Nephron (organoid): ENCODE results near the gene ZG16B.

Experiments
- H3K27ac Mint-ChIP-seq, 3 experiments: 2 replicates each; pipeline ENCODE4 v1.8.0; 2020; ENCODE audit warnings: mixed read lengths in 3 of 3, mild to moderate bottlenecking in 2 of 3, moderate library complexity in 1 of 3
- H3K27me3 Mint-ChIP-seq: 2 replicates; pipeline ENCODE4 v1.8.0; 2021; ENCODE audit warnings: low read depth, mild to moderate bottlenecking, moderate library complexity, mixed read lengths
- H3K36me3 Mint-ChIP-seq: 2 replicates; pipeline ENCODE4 v1.8.0; 2020; ENCODE audit warnings: low read depth, mixed read lengths
- H3K4me1 Mint-ChIP-seq: 2 replicates; pipeline ENCODE4 v1.8.0; 2020; ENCODE audit warnings: mixed read lengths
- H3K4me3 Mint-ChIP-seq, 3 experiments: 2 replicates each; pipeline ENCODE4 v1.8.0; 2020; ENCODE audit warnings: mild to moderate bottlenecking in 3 of 3, mixed read lengths in 3 of 3, moderate library complexity in 2 of 3
- H3K9me3 Mint-ChIP-seq: 2 replicates; pipeline ENCODE4 v1.8.0; 2020; ENCODE audit warnings: mixed read lengths
- CTCF ChIP-seq, 3 experiments: fragments of 200-600 bp; sonication (generic); IDR thresholded peaks; one replicate each; pipeline ENCODE4 v1.5.0; 2021; ENCODE audit warnings: antibody characterized with exemption in 3 of 3; ENCODE audit not compliant: unreplicated experiment in 3 of 3

Gene ZG16B

GRCh38 chr16:2809149-2809760 lies 20.8 kb upstream of the ZG16B start:
- H3K4me3 Mint-ChIP-seq = no peak overlapping the region
- H3K4me1 Mint-ChIP-seq = no peaks in the 10 kb centered on the region
- no peak for TF ChIP-seq CTCF (IDR thresholded peaks at IDR 0.05; ENCODE audit: unreplicated experiment in 3 of 3)
- peaks cover 31% of the 10 kb centered on the region for H3K9me3 Mint-ChIP-seq
- H3K27ac Mint-ChIP-seq = no peak overlapping the region
- peaks cover 3% of the 10 kb centered on the region for H3K36me3 Mint-ChIP-seq
- H3K27me3 Mint-ChIP-seq = peaks cover 40% of the 10 kb centered on the region

- no peak for TF ChIP-seq CTCF (IDR thresholded peaks at IDR 0.05; ENCODE audit: unreplicated experiment in 3 of 3)
- Mint-ChIP-seq H3K27ac (no peak overlapping the region), H3K36me3 (no peaks in the 10 kb centered on the region), H3K4me1 (no peaks in the 10 kb centered on the region), H3K4me3 (no peak overlapping the region), H3K27me3 (peaks cover 40% of the 10 kb centered on the region), H3K9me3 (peaks cover 22% of the 10 kb centered on the region)
Observed at GRCh38 chr16:2810651-2811050, 19.5 kb upstream of the ZG16B start.

- Mint-ChIP-seq H3K27ac (no peak overlapping the region), H3K4me1 (no peaks in the 10 kb centered on the region), H3K36me3 (no peaks in the 10 kb centered on the region), H3K4me3 (no peak overlapping the region), H3K27me3 (peaks cover 30% of the 10 kb centered on the region), H3K9me3 (peaks cover 19% of the 10 kb centered on the region)
- no peak for TF ChIP-seq CTCF (IDR thresholded peaks at IDR 0.05; ENCODE audit: unreplicated experiment in 3 of 3)
Observed at GRCh38 chr16:2811703-2812471, 18.2 kb upstream of the ZG16B start.

DNA sequence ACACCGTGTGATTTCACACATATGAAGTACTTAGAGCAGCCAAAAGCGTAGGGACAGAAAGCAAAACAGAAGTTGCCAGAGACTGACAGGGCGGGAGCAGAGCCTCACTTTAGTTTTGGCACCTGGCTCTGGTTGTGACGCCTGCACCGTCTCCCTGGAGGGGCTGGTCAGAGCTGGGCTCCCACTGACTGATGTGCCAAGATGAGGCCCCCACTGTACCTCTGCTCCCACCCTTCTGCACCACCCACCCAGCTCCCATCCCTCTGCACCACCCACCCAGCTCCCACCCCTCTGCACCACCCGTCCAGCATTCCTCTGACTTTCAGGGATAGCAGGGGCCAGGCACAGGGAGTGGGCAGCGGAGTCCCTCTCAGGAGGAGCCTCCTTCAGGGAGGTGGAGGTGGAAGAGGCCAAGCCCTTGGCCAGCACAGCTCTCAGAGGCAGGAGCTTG lies 16.3 kb upstream of the ZG16B start:
- H3K27me3 Mint-ChIP-seq = peaks cover 22% of the 10 kb centered on the region
- no peak overlapping the region for H3K27ac Mint-ChIP-seq
- TF ChIP-seq CTCF (IDR thresholded peaks at IDR 0.05; ENCODE audit: unreplicated experiment in 3 of 3) = no peak
- no peaks in the 10 kb centered on the region for H3K36me3 Mint-ChIP-seq
- no peak overlapping the region for H3K4me3 Mint-ChIP-seq
- H3K9me3 Mint-ChIP-seq = peaks cover 10% of the 10 kb centered on the region
- no peaks in the 10 kb centered on the region for H3K4me1 Mint-ChIP-seq

DNA sequence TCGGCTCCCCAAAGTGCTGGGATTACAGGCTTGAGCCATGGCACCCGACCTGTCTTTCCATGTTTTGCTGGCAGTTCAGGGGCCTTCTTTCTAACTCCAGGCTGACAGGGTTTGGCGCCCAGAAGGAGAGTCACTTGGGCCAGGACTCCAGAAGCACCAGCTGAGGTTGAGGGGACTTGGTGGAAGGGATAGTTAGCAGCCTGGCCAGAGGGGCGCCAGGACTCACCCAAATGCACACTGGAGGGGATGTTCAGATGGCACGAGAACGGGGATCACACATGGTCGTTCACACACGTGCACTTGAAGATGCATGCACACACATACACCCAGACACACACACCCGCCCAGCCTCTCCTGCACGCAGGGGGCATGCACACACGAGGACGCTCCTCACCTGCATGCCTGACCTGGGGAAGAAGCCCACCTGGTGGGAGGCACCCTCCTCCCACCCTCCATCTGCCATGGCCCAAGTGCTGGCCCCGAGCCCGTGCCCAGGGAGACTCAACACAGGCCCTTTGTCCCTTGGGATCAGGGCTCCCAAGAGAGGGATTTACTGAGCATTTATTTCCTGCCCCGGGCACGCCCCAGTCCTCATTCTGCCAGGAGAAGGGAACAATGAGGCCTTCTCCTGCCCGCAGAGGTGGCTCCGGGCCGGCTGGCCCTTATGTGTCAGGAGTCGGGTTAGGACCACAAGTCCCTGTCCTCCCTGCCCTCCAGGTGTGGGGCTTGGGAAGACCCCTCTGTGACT lies 15.4 kb upstream of the ZG16B start:
- Mint-ChIP-seq H3K27ac (no peak overlapping the region), H3K36me3 (no peaks in the 10 kb centered on the region), H3K27me3 (peaks cover 21% of the 10 kb centered on the region), H3K4me3 (no peak overlapping the region), H3K9me3 (peaks cover 2% of the 10 kb centered on the region), H3K4me1 (no peaks in the 10 kb centered on the region)
- TF ChIP-seq CTCF (IDR thresholded peaks at IDR 0.05; ENCODE audit: unreplicated experiment in 3 of 3) = no peak
